ENCODE data around the gene NRG4.
"Not testable (repeated sequence)": the region's sequence is repeated elsewhere in the genome, so short reads cannot be mapped to it uniquely, and the experiment has no call there.

The NRG4 gene, protein sequence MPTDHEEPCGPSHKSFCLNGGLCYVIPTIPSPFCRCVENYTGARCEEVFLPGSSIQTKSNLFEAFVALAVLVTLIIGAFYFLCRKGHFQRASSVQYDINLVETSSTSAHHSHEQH

DNA sequence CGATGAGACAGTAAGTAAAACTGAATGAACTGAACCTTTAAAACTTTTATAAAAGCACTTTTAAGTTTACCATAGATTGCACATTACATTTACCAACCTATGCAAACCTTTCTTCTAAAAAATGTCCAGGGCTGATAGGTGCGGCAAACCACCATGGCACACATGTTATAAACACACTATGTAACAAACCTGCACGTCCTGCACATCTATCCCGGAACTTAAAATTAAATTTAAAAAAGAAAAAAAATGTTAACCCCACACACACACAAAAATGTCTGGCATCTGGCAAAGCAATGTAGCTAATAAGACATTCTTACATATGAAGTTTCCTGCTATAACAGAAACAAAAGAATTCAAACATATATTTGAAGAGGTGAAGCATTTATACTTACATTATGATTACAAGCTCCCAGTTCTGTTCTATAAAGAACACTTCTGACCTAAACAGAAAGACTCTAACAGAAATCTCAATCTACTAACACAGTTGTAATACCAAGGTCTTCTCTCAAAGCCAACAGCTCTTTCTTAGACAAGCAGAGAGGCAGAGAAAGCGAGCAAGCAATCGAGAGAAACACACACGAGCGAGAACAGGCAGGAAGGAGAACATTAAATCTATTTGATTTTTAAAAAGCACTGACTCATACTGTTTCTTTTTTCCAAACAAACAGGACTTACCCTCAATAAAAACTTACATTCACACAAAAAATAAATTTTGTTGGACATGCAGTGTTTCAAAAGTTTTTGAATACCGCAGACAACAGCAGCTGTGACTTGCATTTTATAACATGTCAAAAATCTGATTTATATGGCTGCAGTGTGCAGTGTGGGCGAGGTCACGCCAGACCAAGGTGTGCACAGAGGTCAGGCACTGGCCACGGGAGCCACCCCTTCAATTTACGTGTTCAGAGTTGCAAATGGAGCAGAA, at the start of gene NRG4:
TSS of gene NRG4 (minus strand) at position 798 of the 925 bp plus-strand sequence. CDS start 1,194 bp downstream, outside the sequence.
- DNase-seq, result no peak

DNA sequence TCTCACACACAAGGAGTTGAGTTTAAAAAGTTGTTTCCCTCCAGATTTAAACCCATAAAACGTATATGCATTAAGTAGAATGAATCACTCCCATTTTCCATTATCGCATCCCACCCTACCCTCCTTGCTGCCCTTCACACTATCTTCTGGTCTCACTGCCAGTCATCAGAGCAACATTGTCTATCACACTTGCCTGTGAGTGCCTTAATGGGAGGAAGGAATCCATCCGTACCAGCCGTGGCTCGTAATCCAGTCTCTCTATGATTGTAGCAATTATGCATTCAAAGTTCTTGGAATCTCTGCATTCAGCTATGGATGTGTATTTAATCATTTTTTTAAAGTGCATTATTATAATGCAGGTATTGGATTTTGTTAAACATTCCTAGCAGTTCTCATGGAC, 49.5 kb upstream of the NRG4 start:
- no peak for DNase-seq

DNA sequence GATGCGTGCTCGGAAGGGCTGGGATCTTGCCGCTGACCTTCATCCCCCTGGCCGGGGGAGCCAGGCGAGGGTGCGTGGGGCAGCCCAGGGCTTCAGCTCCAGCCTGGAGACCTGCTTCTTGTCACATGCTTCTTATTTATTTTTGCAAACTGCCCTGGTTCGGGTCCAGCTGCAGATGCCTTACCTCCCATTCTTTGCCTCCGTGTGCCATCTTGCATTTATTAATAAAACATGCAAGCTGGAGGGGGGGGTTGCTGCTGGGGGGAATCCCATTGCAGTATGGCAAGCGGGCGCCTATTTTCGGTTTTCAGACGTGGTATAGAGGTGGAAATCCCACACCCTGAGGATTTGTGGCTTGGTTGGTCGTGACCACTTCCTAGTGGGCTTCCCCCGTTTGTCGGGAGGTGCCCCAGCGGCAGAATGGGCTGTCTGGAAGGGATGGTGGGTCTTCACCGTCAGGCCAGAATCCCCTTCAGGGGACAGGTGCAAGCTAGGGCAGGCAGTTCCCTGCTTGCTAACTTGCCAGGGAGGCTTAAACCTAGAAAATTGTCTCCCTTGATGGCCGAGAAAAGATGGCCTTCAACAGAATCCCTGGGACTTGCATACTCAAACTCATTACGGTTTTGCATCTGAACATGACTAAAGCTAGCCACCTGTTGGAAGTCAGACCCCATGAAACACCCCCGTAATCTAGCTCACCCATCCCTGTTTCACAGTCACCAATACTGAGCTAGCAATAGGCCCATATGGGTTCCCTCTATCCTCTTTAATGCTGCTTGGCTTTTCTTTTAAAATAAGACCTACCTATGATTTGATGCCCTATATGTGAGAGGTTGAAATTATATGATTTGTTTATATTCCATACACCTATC, 48.1 kb upstream of the NRG4 start:
- peak; percentile 37 to 48 for DNase-seq

DNA sequence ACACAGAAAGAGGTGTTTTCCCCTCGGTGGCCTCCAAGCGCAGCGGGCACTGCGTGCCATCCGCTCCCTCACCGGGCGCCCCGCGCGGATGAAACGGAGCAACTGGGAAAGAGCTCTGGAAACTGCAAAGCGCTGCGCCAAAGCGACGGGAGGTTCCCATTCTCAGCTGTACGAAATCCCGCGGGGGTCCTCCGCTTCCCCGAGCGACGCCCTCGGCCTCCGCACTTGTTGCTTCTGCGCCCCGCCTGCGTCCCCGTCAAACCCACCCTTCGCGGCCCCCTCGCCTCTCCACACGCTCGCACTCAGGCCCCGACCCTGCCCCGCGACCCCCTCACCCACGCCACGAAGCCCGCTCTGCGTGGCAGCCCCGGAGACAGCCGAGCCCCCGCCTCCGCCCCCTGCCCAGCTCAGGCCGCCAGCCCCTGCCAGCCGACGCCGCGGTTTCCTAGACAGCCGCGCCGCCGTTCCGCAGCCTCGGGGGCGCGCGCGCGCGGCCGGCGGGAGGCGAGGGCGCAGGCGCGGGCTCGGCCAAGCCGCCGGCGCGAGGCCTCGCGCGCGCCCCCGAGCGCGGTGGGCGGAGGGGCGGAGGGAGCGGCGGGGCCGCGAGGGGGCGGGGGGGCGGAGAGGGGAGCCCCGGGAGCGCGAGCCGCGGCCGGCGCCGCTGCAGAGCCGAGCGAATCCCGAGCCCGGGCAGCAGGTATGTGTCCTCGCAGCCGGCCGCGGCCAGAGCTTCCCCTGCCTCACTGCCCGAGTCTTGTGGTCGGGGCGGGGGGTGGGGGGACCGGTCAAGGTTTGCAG, 47.3 kb upstream of the NRG4 start, which contains the start of gene TMEM266:
TSS of gene TMEM266 (plus strand) at position 666 of the 798 bp plus-strand sequence. CDS start 74,279 bp downstream, outside the sequence.
- peak; percentile 25 to 40 for DNase-seq

DNA sequence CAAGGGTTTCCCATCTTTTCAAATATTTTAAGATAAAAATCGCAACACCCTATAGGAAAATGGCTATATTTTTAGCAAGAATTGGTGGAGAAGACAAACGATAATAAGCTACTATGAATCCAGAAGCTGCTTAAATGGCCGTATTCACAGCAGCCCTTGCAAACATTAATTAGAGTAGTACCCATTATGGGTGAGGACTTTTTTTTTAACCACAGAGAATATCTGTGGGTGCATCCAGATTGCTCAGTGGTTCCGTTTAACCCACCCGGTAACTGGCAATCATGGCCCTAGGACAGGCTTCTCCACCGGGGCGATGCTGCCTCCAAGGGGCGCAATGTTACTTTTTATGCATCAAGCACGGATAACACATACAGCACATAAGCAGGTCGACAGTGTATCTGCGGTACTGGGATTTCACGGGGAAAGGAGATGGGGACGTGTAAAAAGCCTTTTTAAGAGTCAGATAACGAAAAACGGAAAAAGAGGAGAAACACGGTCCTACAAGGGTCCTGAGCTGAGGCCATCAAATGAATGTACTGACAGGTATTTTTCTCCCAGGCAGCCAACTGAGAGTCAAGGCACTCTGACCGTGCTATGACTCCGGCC, 46.6 kb upstream of the NRG4 start:
- peak in 1 of 2 donors; percentile 37 for DNase-seq

DNA sequence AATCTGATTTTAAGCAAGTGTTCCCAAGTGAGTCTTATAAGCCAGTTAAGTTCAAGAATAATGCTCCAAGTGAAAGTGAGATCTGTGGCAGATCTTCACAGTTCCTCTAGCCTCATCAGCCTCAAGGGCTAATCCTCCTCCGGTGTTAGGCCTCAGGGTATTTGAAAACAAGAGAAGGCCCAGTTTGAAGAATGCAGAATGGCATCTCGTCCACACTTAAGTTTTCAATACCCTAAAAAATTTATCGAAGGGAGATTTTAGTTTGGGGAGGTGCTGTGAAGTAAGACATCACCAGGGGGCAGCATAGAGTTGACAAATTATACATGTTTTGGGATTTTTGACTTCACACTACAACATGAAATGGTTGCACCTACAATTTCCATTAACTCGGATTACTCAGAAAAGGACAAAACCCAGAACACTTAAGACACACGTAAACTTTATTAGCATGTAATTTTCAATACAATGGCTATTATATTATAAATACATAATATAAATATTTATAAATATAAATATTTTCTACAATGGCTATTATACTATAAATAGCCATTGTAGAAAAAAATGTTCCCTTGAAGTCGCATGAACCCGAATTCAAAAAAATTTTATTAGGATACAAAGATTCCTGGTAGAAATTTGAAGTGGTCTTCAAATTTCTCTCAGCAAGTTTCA, 45.2 kb upstream of the NRG4 start:
- peak; percentile 55 for DNase-seq

DNA sequence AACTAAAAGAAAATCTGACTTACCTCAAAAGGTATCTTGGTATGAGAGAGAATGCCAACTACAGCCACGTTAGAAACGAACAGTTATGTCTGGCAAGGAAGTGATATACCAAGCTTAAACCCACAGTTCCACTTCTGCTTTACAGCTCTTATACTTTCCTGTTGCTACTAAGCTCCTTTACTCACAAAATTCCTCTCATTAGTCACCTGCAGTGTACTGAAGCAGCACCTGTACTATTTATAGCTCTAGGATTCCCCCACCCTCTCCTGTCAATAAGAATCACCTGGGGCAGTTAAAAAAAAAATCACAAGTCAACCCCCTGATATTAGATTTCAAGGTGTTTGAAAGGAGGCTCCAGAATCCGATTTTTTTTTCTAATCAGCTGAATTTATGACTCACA, 44.7 kb upstream of the NRG4 start:
- DNase-seq, result no peak

DNA sequence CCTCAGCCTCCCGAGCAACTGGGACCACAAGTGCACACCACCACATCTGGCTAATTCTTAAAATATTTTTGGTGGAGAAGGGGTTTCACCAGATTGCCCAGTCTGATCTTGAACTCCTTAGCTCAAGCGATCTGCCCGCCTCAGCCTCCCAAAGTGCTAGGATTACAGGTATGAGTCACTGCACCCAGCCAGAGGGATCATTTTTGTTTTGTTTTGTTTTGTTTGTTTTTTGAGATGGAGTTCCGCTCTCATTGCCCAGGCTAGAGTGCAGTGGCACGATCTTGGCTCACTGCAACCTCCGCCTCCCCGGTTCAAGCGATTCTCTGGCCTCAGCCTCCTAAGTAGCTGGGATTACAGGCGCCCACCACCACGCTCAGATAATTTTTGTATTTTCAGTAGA, 42.0 kb upstream of the NRG4 start:
- DNase-seq, result not testable (repeated sequence)

DNA sequence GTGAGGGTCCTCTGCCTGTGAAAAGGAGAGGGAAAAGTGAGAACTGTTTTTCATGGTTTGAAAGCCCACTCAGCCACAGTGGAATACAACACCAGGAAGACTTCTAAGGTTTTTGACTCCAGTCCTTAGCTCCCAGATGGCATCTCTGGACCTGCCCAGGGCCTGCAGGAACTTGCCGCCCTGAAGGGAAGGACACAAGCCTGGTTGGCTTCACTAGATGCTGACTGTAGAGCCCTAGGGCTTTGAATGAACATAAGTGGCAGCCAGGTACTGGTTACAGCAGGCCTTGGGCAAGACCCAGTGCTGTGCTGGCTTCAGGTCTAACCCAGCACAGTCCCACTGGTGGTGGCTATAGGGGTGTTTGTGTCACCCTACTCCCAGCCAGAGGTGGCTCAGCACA, 26.3 kb upstream of the NRG4 start:
- DNase-seq, result no peak

DNA sequence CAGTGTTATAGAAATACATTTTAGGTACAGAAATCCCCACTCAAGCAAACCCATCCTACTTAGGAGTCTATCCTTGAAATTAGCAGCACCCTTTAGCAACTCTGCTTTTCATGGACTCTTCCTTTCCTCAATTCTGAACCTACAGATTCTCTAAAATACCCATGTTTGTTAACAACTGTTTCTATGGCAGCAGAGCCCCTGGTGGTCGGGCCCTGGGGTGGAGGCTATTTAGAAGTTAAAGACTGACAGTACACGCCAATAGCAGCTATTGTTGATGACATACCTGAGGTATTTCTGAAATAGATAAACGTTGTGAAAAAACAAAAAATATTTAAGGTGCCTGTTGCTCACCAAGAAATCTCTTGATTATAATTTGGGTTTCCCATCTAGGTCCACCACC, 23.4 kb upstream of the NRG4 start:
- no peak for DNase-seq

DNA sequence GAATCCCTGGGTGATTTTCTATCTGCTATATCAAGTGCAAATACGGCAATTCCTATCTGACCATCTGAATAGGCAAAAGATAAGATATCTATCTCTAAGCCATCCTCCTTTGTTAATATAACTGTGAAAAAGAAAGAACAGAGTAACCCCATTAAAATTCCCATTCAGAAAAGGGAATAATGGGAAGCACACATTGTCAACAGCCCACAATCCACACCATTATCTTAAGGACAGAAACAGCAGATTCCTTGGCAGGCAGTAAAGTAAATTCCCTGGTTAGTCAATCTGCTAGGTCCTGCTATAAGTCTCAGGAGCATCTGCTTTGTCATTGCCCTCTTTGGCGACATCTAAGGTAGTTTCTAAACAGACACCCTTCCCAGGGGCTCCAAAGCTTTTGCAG, 21.9 kb upstream of the NRG4 start:
- DNase-seq, result no peak

DNA sequence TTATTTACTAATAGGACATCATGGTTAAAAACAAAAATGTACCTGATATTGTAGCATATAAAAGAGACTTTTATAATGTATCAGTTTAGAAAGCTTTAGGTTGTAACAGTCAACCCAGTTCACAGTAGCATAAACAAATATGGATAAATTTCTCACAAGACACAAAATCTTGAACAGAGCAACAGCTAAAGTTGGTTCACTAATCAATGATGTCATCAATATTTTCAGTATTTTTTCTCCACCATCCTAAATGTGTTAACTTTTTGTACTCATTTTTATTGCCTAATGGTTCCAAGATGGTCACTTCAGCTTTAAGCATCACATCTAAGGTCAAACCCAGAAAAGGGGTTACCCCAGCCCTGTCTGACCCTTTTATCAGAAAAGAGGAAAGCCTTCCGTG, 21.2 kb upstream of the NRG4 start:
- no peak for DNase-seq

DNA sequence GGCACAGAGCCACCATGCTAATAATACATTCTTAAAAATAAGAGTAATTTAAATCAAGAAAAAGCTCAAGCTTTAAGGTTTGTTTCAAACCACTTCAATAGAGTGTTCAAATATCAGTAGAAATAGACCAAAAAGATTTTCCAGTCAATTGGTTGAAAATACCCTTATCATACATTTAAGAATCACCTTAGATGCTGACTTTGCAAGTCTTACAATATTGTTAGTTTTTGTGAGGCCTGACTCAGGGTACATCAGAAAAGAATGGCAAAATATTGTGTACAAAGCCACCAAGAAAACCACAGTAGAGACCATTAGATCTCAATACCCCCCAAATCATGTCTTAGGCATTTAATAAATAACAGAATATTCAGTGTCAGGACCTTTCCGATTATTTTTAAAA, 19.8 kb upstream of the NRG4 start:
- no peak for DNase-seq

DNA sequence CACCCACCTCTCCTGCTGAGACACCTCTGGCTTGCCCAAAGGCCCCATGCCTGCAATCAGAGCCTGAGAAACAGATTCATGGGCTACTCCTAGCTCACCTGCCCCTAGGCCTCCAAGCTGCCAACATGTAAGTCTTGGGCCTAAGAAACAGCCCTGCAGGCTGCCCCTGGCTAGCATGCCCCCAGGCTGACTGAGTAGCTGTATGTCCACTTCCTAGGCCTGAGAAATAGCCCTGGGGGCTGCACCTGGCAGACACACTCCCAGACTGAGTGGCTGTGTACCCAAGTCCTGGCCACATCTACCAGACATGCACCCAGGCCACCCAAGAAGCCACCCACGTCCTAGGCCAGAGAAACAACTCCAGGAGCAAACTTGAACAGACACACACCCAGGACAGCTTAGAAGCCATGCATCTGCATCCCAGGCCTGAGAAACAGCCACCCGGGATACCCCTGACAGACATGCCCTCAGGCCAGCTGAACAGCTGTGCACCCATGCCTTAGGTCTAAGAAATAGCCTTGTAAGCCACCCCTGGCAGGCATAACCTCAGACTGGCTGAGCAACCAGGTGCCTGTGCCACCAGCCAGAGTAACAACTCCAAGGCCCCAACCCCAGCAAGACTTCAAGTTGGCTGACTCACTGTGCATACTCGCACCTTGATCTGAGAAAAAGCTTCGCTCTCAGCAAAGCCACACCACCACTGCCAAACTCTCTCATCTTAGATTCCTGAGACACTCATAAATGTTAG, 12.0 kb upstream of the NRG4 start:
- DNase-seq, result no peak

DNA sequence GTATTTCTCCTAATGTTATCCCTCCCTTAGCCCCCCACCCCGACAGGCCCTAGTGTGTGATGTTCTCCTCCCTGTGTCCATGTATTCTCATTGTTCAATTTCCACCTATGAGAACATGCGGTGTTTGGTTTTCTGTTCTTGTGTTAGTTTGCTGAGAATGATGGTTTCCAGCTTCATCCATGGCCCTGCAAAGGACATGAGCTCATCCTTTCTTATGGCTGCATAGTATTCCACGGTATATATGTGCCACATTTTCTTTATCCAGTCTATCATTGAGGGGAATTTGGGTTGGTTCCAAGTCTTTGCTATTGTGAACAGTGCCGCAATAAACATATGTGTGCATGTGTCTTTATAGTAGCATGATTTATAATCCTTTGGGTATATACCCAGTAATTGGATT, 1.2 kb upstream of the NRG4 start:
- not testable (repeated sequence) for DNase-seq

DNA sequence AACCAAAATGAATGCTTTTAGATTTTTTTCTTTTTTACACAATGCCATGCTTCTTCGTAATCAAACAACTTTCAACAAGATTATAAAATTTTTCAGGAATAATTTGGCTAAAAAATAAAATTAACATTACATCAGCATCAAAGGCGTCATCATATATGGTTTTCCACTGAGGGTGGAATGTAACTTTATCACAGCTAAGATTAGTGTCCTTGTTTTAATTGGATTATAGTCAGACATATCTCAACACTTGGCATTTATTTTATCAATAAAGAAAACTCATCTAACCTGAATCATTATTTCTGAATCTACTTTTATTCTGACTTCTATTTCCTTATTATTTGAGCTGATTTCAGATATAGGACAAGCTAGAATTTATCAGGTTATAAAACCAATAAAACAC, 1.6 kb downstream of the NRG4 start:
- no peak for DNase-seq

DNA sequence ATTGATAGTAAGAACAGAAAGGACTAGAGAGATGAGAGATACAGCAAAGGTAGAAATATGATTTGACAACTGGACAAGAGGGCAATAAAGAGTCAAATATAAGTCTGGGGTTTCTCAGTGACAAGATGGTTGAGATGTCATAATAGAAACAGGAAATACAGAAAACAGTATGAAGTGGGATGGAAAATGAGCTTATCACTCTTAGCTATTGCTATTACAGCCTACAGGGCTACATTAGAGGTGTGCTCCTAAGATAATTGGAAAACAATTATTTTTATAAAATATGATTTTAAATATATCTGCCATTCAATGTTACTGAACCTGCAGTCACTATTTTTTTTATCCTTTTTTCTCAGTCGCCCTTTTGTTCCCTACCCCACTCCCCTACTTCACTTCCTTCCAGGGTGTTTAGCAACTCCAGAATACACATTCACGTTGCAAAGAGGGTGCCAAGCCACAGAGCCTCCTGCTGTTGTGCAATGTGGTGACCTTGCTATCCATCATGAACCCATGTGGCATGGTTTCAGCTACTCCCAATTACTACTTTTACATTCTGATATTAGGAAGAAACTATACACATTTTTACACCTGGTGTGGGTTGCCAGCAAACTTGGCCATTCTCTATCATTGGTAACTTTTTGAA, 6.0 kb downstream of the NRG4 start:
- no peak for DNase-seq

DNA sequence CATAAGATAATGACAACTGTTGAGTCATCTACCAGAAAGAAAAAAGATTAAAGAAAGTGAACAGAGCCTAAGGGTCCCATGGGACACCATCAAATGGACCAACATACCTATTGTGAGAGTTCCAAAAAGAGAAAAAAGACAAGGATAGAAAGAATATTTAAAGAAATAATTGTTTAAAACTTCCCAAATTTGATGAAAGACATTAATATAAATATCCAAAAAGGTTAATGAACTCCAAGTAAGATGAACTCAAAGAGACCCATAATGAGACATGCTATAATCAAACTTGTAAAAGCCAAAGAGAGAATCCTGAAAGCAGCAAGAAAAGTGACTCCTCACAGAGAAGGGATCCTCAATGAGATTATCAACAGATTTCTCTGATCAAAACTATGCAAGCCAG, 8.9 kb downstream of the NRG4 start:
- no peak for DNase-seq

DNA sequence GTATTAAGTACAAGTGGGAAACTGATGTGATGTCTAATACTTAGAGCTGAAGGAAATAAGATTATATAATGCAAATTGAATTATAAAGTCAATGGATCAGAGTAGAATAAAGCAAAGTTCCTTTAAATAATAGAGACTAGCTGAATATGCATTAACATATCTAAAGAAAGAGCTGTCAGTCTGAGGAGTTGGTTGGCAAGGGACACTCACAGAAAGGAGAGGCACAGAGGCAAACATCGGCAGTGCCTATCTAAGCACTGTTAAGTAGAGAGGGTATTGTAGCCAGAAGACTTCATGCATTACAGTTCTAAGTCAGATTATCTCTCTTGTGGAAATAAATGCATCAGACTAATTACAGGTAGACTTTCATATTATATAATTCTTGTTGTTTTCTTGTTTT, 16.6 kb downstream of the NRG4 start:
- no peak for DNase-seq

DNA sequence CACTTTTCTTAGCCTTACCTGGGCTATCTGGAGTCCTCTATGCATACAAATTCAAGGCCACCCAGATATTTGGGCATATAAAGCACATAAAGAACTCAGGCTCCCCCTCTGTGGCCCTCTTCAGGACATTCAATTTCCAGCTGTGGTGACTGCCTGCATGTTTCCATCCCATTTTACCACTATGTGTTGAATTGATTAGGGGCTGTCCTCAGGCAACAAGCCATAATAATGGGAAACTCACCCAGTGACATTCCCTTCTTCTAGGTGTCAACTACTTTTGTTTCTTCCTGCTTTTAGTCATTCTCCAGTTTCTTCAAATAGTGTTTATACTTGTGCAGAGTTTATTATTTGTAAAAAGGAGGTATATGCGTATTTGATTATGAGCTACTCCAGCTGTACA, 18.0 kb downstream of the NRG4 start:
- DNase-seq, result no peak

Measured in stimulated activated CD4-positive, alpha-beta T cell treated with anti-CD3 and anti-CD28 coated beads, Interleukin-2, amount 100 ng/mL, for 24 hours (primary cell).